Dedifferentiated amniotic fluid mesenchymal stem cell (primary cell): ENCODE results near the gene FAM216A.
"Not testable (repeated sequence)": the region's sequence is repeated elsewhere in the genome, so short reads cannot be mapped to it uniquely, and the experiment has no call there.

Experiments used
- DNase-seq: peaks from one replicate; pipeline ENCODE4 v3.0.0-alpha.2; 2016; ENCODE audit errors: extremely low spot score

Gene FAM216A

GRCh38 chr12:110468214-110469048, at the start of gene FAM216A, which contains the start of gene GPN3:
Gene FAM216A, plus strand, starts transcription at chr12:110468845. Its CDS starts 31 bp downstream, at chr12:110468876.
Gene GPN3, minus strand, starts transcription at chr12:110468257. Its CDS starts 54 bp downstream, at chr12:110468203.
- peak; percentile 99 for DNase-seq

- not testable (repeated sequence) for DNase-seq
These were observed 48.0 kb upstream of the FAM216A start for GRCh38 chr12:110420644-110421043.

- no peak for DNase-seq
These were observed 47.4 kb upstream of the FAM216A start for GRCh38 chr12:110421159-110421661.

- no peak for DNase-seq
These were observed 46.9 kb upstream of the FAM216A start for GRCh38 chr12:110421701-110422100.

GRCh38 chr12:110424237-110424636, 44.4 kb upstream of the FAM216A start:
- DNase-seq = no peak

GRCh38 chr12:110426406-110426805, 42.2 kb upstream of the FAM216A start:
- DNase-seq = no peak

GRCh38 chr12:110429676-110430075, 39.0 kb upstream of the FAM216A start:
- DNase-seq = not testable (repeated sequence)

- no peak for DNase-seq
These were observed 36.6 kb upstream of the FAM216A start for GRCh38 chr12:110431957-110432587.

GRCh38 chr12:110436231-110436630, 32.4 kb upstream of the FAM216A start:
- no peak for DNase-seq

GRCh38 chr12:110444455-110444854, 24.2 kb upstream of the FAM216A start:
- DNase-seq = no peak

- peak; percentile 96 for DNase-seq
These were observed 18.7 kb upstream of the FAM216A start, which contains the start of gene ARPC3 for GRCh38 chr12:110449799-110450497. Gene ARPC3, minus strand, starts transcription at chr12:110450337. Its CDS starts 77 bp downstream, at chr12:110450260.

GRCh38 chr12:110451263-110451662, 17.4 kb upstream of the FAM216A start:
- no peak for DNase-seq

- no peak for DNase-seq
These were observed 14.9 kb upstream of the FAM216A start for GRCh38 chr12:110453569-110454296.

- no peak for DNase-seq
These were observed 9.9 kb upstream of the FAM216A start for GRCh38 chr12:110458756-110459155.

GRCh38 chr12:110461189-110461588, 7.5 kb upstream of the FAM216A start:
- DNase-seq = not testable (repeated sequence)

GRCh38 chr12:110465024-110465423, 3.6 kb upstream of the FAM216A start:
- DNase-seq = no peak

- DNase-seq = not testable (repeated sequence)
These were observed 2.9 kb upstream of the FAM216A start for GRCh38 chr12:110465765-110466164.

- DNase-seq = no peak
These were observed 1.9 kb upstream of the FAM216A start for GRCh38 chr12:110466791-110467190.

- DNase-seq = no peak
These were observed 815 bp upstream of the FAM216A start for GRCh38 chr12:110467847-110468213.

GRCh38 chr12:110475426-110475825, 6.8 kb downstream of the FAM216A start:
- no peak for DNase-seq

- no peak for DNase-seq
These were observed 30.5 kb downstream of the FAM216A start for GRCh38 chr12:110498984-110499706.
